Smooth muscle cell (in vitro differentiated cells): ENCODE results near the gene TRIM36. TPM values are rescaled to one million over a fixed set of nuclear protein-coding genes. Genes with fewer than 3 reads are reported as not detected.

Source experiments
- DNase-seq: peaks from one replicate; lab custom pipeline; 2025; ENCODE audit not compliant: unreplicated experiment; lab: John Stamatoyannopoulos, UW
- H2AFZ ChIP-seq: fragments of 200-600 bp; sonication (generic); 2 replicates; pipeline ENCODE4 v1.6.0; 2016; ENCODE audit warnings: antibody characterized with exemption, low read depth, mild to moderate bottlenecking
- H3F3A ChIP-seq: fragments of 200-600 bp; sonication (generic); 2 replicates; pipeline ENCODE4 v1.6.0; 2017; ENCODE audit warnings: antibody characterized with exemption, low read depth
- H3K27ac ChIP-seq: fragments of 200-600 bp; sonication (generic); 2 replicates; pipeline ENCODE4 v1.5.1; 2016; ENCODE audit warnings: low read depth, mild to moderate bottlenecking
- H3K27me3 ChIP-seq: fragments of 200-600 bp; sonication (generic); 2 replicates; pipeline ENCODE4 v1.6.1; 2016; ENCODE audit warnings: low read depth, mild to moderate bottlenecking
- H3K36me3 ChIP-seq: fragments of 200-600 bp; sonication (generic); 2 replicates; pipeline ENCODE4 v1.5.1; 2016; ENCODE audit warnings: low read depth
- H3K4me1 ChIP-seq: fragments of 200-600 bp; sonication (generic); 2 replicates; pipeline ENCODE4 v1.5.1; 2016; ENCODE audit warnings: low read depth
- H3K4me2 ChIP-seq: fragments of 200-600 bp; sonication (generic); 2 replicates; pipeline ENCODE4 v1.6.0; 2016; ENCODE audit warnings: mild to moderate bottlenecking
- H3K4me3 ChIP-seq: fragments of 200-600 bp; sonication (generic); 2 replicates; pipeline ENCODE4 v1.5.1; 2016; ENCODE audit warnings: mild to moderate bottlenecking
- H3K79me2 ChIP-seq: fragments of 200-600 bp; sonication (generic); 2 replicates; pipeline ENCODE4 v1.6.0; 2016; ENCODE audit warnings: low read depth, mild to moderate bottlenecking
- H3K9ac ChIP-seq: fragments of 200-600 bp; sonication (generic); 2 replicates; pipeline ENCODE4 v1.6.0; 2016; ENCODE audit warnings: low read depth
- H3K9me3 ChIP-seq: fragments of 200-600 bp; sonication (generic); replicated peaks from 2 replicates; pipeline ENCODE4 v1.5.1; 2016; ENCODE audit warnings: low read depth
- H4K20me1 ChIP-seq: fragments of 200-600 bp; sonication (generic); 2 replicates; pipeline ENCODE4 v1.6.0; 2016; ENCODE audit warnings: low read depth
- WGBS: methylation state at CpG from one replicate; pipeline ENCODE4 v1.1.7; 2016; ENCODE audit warnings: low lambda C conversion rate; 5-methylcytosine and 5-hydroxymethylcytosine counted together
- polyA plus RNA-seq: library from polyadenylated mRNA; unstranded; fragments of >200 nt; fragmentation: Nextera tagmentation; extraction: Ambion mirVana; gene quantifications from 2 replicates; pipeline ENCODE4 v1.2.1, GENCODE V29; 2016
- total RNA-seq: library from RNA; depleted of rRNA; stranded (reverse); fragments of >200 nt; gene quantifications from 2 replicates; pipeline ENCODE4 v1.2.3, GENCODE V29; 2014
- TF ChIP-seq, protein P1 (sequence below): fragments of 200-600 bp; sonication (generic); IDR thresholded peaks from 2 replicates; pipeline ENCODE4 v1.5.1; 2017; ENCODE audit warnings: borderline replicate concordance, mild to moderate bottlenecking, antibody characterized with exemption; ENCODE audit not compliant: insufficient read depth, poor library complexity, severe bottlenecking

The TRIM36 gene
- total and polyA plus RNA-seq, 2 experiments from 2014 or later: 0.86 to 2.1 TPM

DNA sequence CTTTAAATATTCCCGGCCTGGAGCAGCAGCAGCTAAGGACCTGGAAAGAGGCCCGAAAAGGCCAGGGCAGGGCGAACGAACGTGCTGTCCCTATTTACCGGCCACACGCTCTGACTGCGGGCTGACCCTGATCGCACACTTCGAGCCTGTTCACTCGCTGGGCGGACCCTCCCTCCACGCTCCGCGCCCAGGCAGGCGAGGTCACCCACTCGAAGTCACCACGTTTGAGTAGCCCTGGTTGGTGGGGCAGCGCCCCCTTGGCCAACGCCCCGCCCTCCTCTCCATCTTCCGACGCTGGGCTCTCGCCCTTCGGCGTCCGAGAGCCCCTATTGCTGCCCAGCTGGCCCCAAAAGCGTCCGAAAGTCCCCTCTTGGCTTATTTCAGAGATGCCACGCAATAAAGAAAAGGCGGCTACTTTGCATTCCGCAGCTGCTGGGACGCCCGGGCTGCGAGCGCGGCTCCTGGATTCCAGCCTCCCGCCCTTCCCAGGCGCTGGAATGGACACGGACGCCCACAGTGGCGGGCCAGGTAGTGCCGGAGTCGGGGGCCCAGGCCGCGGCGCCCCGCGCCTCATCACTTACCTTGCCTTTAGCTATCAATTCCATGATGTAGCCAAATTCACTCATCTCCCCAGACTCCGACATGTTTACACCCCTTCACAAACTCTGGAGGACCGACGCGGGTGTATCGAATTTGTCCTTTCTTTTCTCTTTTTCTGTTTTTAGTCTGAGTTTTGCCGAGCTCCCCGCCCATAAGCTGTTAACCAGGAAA is 9.9 kb upstream of the TRIM36 start:
- TF ChIP-seq, protein P1, sequence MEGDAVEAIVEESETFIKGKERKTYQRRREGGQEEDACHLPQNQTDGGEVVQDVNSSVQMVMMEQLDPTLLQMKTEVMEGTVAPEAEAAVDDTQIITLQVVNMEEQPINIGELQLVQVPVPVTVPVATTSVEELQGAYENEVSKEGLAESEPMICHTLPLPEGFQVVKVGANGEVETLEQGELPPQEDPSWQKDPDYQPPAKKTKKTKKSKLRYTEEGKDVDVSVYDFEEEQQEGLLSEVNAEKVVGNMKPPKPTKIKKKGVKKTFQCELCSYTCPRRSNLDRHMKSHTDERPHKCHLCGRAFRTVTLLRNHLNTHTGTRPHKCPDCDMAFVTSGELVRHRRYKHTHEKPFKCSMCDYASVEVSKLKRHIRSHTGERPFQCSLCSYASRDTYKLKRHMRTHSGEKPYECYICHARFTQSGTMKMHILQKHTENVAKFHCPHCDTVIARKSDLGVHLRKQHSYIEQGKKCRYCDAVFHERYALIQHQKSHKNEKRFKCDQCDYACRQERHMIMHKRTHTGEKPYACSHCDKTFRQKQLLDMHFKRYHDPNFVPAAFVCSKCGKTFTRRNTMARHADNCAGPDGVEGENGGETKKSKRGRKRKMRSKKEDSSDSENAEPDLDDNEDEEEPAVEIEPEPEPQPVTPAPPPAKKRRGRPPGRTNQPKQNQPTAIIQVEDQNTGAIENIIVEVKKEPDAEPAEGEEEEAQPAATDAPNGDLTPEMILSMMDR: no peak
- H3K27me3 ChIP-seq: peaks cover 93% of the 10 kb centered on the region
- H2AFZ ChIP-seq: peak overlapping the region; percentile 58
- H3K4me1 ChIP-seq: no peaks in the 10 kb centered on the region
- H3K27ac ChIP-seq: no peak overlapping the region
- H3K79me2 ChIP-seq: no peaks in the 10 kb centered on the region
- no peaks in the 10 kb centered on the region for H3K9me3 ChIP-seq
- peak overlapping the region; percentile 57 for H3K4me3 ChIP-seq
- no peaks in the 10 kb centered on the region for H3F3A ChIP-seq
- 5% methylated on average over 56 of the region's 56 CpGs for WGBS
- H4K20me1 ChIP-seq: no peaks in the 10 kb centered on the region
- no peak for DNase-seq
- peak overlapping the region; percentile 97 for H3K4me2 ChIP-seq
- no peaks in the 10 kb centered on the region for H3K36me3 ChIP-seq
- H3K9ac ChIP-seq: no peak overlapping the region

DNA sequence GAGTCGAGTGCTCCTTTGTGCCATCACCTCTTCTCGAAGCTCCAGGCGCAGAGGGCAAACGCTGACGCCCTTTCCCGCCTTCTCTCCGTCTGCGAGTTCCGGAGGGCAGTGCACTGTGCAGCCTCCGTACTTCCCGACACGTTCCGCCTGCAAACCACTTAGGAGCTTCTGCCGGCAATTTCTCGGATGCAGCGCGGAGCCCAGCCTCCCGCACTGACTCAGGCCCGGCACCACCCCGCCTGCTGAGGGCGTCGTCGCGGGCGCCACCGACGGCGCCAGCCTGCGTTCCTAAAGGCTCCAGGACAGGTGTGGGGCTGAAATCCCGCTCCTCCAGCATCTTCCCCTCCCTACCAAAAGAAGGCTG is 9.3 kb upstream of the TRIM36 start:
- H3K27ac ChIP-seq: no peak overlapping the region
- TF ChIP-seq, protein P1: no peak
- H3K4me3 ChIP-seq: peak overlapping the region; percentile 57
- no peaks in the 10 kb centered on the region for H3K4me1 ChIP-seq
- H3K27me3 ChIP-seq: peaks cover 93% of the 10 kb centered on the region
- no peaks in the 10 kb centered on the region for H3K9me3 ChIP-seq
- no peaks in the 10 kb centered on the region for H3K36me3 ChIP-seq
- no peaks in the 10 kb centered on the region for H4K20me1 ChIP-seq
- WGBS: 25% methylated on average over 30 of the region's 30 CpGs
- no peak for DNase-seq
- H3K9ac ChIP-seq: no peak overlapping the region
- no peaks in the 10 kb centered on the region for H3F3A ChIP-seq
- H3K79me2 ChIP-seq: no peaks in the 10 kb centered on the region
- H2AFZ ChIP-seq: no peak overlapping the region
- peak overlapping the region; percentile 97 for H3K4me2 ChIP-seq

DNA sequence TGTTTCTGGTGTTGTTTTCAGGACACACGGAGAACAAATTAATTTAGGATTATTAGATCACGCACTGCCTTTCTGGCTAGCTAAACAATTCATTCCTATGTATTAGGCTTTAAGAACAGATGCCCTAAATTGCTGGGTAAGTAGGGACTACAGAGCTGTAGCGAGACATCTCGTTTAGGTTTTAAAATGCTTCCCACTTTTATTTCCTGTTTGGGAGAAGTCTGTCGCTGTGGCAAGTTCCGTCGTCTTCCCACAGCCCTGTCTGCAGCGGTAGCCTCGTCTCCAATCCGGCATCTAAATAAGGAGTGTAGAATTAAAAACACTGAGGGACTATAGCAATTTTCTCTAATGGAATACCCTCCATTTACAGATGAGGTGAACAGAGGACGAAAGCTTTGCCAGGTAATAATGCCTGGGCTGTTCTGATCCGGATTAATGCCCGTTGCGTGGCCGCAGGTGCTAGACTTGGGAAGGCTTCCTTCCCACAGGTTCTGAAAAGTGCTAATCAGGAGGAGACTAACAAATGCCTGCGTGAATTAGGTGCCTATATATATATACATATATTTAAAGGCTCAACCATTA is 1.3 kb upstream of the TRIM36 start:
- WGBS: 16% methylated on average over 16 of the region's 16 CpGs
- Histone ChIP-seq H2AFZ (peak overlapping the region; percentile 87), H3K27ac (no peak overlapping the region), H3K27me3 (peaks cover 71% of the 10 kb centered on the region), H3K9me3 (no peaks in the 10 kb centered on the region), H3K9ac (no peak overlapping the region), H3K4me2 (peak overlapping the region; percentile 94), H3K79me2 (no peaks in the 10 kb centered on the region), H4K20me1 (no peaks in the 10 kb centered on the region), H3F3A (no peaks in the 10 kb centered on the region), H3K4me3 (peak overlapping the region; percentile 73), H3K4me1 (peaks cover 9% of the 10 kb centered on the region), H3K36me3 (no peaks in the 10 kb centered on the region)
- DNase-seq: no peak
- TF ChIP-seq, protein P1: no peak
